GM12892 (cell line): ENCODE measurements around the gene RASD1.

Source experiments
- POLR2A ChIP-seq: IDR thresholded peaks from 2 replicates; pipeline ENCODE4 v1.6.1; 2011; ENCODE audit warnings: low read depth, low read length, control low read depth
- POLR2AphosphoS5 ChIP-seq: IDR thresholded peaks from 2 replicates; pipeline ENCODE4 v1.6.1; 2011; ENCODE audit warnings: low read depth, low read length, control low read depth

DNA sequence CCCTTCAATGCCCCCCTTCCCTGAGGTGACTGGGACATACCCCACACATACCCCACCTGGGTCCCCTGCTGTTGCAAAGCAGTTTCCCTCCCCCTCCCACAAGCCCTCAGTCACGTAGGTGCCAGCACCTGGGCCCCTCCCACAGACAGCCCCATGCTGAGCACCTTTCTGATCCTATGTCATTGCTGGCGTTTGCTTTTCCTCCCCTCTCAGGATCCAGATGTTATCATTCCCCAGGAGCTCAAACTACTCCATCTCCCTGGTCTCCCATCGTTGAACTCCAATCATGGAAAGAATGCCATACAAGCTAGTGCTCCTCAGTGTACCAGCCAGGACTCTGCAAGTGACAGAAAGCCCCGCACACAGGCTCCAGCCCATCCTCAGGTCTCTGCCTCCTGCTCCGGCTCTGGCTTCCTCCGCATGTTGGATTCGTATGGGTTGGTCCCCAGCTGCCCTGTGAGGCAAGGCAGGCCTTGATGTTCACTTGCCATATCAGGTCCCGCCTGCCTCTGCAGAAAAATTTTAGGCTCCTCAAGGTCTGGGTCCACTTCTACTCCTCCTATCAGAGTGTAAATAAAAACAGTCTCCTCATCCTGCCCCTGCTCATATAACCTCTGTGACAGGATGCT is 50.8 kb downstream of the RASD1 start:
- TF ChIP-seq POLR2A = no peak
- no peak for TF ChIP-seq POLR2AphosphoS5
